ENCODE results near the gene GOLGA1.

Gene GOLGA1

DNA sequence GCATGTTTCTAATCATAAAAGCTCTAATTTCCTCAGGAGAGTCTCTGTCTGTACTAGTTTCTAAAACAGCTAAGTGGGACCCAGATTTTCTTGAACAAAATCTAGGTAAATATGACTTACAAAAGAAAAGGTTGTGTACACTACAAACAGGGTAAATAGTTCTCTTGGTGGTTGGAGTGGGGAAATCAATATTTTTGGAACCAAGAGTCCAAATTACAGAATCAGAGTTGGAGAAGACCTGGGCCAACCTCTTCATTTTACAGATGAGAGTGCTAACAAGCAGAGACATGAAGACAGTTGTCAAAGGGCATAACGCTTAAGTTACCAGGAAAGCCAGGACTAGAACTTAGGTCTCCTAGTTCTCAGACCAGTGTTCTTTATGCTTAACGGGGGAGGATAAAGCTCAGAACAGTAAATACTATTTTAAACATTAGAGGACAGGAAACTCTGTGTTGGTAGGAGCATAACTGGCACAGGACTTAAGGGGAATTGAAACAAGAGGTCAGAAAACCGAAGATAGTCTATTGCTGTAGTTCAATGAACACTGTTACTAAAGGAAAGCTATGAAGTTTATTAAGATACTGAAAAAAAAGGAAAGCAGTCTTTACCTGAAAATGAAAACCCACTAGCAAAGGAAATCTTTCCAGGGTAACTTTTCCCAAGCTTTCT lies 9.3 kb upstream of the GOLGA1 start:
- DNase-seq (ENCODE audit: extremely low read depth, low read depth), result no peak
- TF ChIP-seq, protein P1, sequence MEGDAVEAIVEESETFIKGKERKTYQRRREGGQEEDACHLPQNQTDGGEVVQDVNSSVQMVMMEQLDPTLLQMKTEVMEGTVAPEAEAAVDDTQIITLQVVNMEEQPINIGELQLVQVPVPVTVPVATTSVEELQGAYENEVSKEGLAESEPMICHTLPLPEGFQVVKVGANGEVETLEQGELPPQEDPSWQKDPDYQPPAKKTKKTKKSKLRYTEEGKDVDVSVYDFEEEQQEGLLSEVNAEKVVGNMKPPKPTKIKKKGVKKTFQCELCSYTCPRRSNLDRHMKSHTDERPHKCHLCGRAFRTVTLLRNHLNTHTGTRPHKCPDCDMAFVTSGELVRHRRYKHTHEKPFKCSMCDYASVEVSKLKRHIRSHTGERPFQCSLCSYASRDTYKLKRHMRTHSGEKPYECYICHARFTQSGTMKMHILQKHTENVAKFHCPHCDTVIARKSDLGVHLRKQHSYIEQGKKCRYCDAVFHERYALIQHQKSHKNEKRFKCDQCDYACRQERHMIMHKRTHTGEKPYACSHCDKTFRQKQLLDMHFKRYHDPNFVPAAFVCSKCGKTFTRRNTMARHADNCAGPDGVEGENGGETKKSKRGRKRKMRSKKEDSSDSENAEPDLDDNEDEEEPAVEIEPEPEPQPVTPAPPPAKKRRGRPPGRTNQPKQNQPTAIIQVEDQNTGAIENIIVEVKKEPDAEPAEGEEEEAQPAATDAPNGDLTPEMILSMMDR (IDR thresholded peaks at IDR 0.05; ENCODE audit: low read depth, low read length), result no peak

DNA sequence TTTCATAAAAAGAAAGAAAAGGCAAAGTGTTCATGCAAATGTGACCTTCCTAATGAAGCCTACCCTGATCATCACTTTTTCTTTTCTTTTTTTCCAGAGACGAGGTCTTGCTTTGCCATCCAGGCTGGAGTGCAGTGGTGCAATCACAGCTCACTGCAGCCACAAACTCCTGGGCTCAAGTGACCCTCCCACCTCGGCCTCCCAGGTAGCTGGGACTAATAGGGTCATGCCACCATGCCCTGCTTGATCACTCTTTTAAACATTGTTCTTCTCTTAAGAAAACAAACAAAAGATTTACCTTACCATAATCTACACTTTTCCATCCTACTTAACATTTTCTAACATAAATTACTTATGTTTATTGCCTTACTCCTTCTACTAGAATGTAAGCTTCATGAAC lies 8.5 kb upstream of the GOLGA1 start:
- DNase-seq (ENCODE audit: extremely low read depth, low read depth), result no peak
- TF ChIP-seq, protein P1 (IDR thresholded peaks at IDR 0.05; ENCODE audit: low read depth, low read length), result no peak

DNA sequence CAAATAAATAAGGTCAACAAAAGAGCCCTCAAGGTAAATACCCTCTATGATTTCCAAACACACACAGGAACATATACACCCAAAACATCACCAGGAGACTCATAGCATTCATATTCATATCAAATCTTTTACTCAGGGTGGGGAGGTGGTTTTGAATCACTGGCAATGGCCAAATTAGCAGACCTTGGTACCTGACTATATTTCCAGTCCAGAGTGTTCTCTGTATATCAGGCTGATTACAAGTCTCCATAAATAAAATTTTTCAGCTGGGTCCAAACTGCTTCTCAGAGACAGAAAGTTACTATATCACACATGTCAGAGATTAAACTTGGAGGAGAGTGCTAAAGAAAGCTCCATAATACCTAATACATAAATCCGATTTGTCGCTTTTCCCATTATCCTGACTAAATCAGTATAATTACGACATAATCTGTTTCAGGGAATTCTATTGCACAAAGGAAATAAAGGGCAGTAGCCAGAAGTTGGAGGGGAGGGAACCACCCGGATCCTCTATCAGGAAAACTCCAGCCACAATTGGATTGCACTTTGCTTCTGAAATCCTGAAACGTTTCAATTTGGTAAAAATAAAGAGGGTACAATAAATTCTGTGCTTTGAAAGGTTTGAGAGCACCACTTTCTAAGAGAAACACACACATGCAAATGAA lies 7.0 kb upstream of the GOLGA1 start:
- no peak for DNase-seq (ENCODE audit: extremely low read depth, low read depth)
- TF ChIP-seq, protein P1 (IDR thresholded peaks at IDR 0.05; ENCODE audit: low read depth, low read length), result no peak

DNA sequence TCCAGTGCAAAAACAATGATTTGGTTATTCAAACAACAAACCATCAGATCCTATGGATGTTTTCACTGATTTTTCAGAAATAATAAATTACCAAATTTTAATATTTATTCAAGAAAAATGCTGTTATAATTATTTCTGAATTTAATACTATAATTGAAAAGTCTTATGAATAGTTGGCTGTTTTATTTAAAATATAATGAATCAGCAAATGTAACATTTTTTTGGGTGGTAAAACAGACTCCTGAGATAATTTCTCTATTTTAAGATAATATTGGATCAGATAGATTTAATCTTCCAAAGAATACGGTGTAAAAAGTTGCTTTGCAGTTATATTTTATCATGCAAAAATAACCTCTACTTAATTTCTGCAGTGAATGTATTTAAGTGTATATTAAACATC lies 5.3 kb upstream of the GOLGA1 start:
- DNase-seq (ENCODE audit: extremely low read depth, low read depth), result no peak
- TF ChIP-seq, protein P1 (IDR thresholded peaks at IDR 0.05; ENCODE audit: low read depth, low read length), result no peak

DNA sequence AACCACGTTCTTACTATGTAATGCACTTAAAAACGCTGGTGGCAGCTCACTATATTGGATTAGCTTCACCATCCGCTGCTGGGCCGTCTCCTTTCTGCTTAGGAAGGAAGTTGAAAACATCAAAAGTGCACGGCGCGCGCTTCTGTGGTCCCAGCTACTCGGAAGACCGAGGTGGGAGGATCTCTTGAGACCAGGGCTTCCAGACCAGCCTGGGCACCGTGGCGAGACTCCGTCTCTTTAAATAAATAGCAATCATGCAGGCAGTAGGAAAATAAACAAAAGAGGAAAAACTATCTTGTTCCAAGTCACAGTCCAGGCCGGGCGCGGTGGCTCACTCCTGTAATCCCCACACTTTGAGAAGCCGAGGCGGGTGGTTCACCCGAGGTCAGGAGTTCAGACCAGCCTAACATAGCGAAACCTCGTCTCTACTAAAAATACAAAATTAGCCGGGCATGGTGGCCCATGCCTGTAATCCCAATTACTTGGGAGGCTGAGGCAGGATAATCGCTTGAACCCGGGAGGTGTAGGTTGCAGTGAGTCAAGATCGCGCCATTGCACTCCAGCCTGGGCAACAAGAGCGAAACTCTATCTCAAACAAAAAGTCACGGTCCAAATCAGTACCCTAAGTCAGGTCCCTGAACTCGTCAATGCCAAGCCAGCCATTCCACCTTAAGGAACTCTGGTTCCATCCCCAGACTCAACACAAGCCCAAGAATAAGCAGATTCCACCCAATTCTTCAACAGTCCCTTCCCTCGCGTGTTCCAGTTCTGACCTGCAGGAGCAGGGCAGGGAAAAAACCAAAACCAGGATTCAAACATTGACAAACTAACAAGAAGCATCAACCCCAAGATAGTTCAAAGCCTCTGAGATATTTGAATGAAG lies 1.0 kb upstream of the GOLGA1 start:
- DNase-seq (ENCODE audit: extremely low read depth, low read depth), result peak; percentile 16
- TF ChIP-seq, protein P1 (IDR thresholded peaks at IDR 0.05; ENCODE audit: low read depth, low read length), result peak; percentile 3

DNA sequence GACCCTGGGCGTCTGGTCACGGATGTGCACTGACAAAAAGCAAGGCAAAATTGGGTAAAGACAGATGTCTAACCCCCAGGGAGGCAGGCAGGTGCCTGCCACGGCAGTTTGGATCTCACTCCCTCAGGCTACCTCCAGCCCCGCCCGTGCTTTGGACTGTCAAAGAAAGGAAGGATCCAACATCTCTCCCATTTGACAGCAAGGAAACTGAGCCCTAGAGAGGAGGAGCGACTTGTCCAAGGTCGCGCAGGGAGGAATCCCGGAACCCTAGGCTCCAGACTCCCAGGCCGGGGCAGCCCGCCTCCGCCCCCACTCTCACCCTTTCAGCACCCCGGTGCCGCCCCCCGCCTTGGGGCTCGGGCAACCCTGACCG lies 376 bp downstream of the GOLGA1 start:
- TF ChIP-seq, protein P1 (IDR thresholded peaks at IDR 0.05; ENCODE audit: low read depth, low read length), result no peak
- no peak for DNase-seq (ENCODE audit: extremely low read depth, low read depth)

DNA sequence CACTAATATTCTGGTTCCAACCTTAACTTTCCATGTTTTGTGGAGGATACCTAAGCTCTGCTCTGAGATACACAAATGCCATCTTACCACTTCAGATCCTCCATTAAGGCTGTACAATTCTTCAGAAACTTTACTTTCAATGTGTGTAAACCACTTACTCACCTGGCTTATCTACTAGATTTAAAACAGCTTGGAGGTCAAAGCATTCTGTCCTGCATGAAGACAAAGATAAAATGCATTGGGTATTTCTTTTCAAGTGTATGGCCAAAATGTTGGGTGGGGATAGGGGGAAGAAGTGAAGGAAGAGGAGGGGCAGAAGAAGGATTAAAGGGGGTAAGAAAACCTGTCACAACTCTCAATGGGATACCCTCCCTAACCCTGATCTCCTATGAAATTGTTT lies 939 bp downstream of the GOLGA1 start:
- DNase-seq (ENCODE audit: extremely low read depth, low read depth), result no peak
- TF ChIP-seq, protein P1 (IDR thresholded peaks at IDR 0.05; ENCODE audit: low read depth, low read length), result no peak

All from AG09319 (cell line).